ENCODE data around the gene BMERB1. TPM values are rescaled to one million over a fixed set of nuclear protein-coding genes. Genes with fewer than 3 reads are reported as not detected.

Gene BMERB1
- total RNA-seq, 4 donors from 2014 or later: 7.0 to 47.9 (median 15.0) TPM

GRCh38 chr16:15587152-15587825 lies 152.9 kb downstream of the BMERB1 start:
- Histone ChIP-seq H3K27me3 (no peaks in the 10 kb centered on the region), H3K4me3 (no peak overlapping the region), H3K27ac (no peak overlapping the region), H3K9me3 (peaks cover 0 to 6% (median 0%) of the 10 kb centered on the region in 4 donors), H3K4me1 (peaks cover 0 to 23% (median 10%) of the 10 kb centered on the region in 4 donors), H3K36me3 (no peaks in the 10 kb centered on the region)
- DNase-seq: no peak
- TF ChIP-seq CTCF (IDR thresholded peaks at IDR 0.05) (no peak), POLR2A (IDR thresholded peaks at IDR 0.05) (no peak)

DNA sequence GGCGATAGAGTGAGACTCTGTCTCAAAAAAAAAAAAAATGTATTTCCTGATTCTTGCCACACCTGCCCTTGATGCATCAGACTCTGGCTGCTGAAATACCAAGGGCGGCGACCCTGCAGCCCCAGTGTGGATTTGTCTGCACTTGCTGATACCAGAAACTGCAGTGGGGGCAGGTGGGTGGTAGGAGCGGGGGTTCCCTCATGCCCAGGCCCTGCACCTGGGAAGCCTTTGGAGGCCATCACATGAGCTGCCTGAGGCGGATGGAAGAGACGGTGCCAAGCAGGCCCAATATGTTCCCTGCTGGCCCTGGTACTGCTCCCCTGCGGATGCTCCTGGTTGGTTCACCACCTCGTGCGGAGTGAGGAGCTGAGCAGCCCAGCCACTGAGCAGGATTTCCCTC lies 157.9 kb downstream of the BMERB1 start:
- no peak overlapping the region for H3K4me3 ChIP-seq
- H3K27me3 ChIP-seq: no peaks in the 10 kb centered on the region
- DNase-seq: peak in 1 of 3 donors; percentile 27
- no peaks in the 10 kb centered on the region for H3K9me3 ChIP-seq
- TF ChIP-seq POLR2A (IDR thresholded peaks at IDR 0.05) (no peak), CTCF (IDR thresholded peaks at IDR 0.05) (no peak)
- H3K27ac ChIP-seq: peak overlapping the region in 3 of 4 donors; percentile 18 to 49 (median 20)
- H3K4me1 ChIP-seq: peaks cover 0 to 26% (median 11%) of the 10 kb centered on the region in 4 donors
- H3K36me3 ChIP-seq: peaks cover 0 to 24% (median 0%) of the 10 kb centered on the region in 3 donors

DNA sequence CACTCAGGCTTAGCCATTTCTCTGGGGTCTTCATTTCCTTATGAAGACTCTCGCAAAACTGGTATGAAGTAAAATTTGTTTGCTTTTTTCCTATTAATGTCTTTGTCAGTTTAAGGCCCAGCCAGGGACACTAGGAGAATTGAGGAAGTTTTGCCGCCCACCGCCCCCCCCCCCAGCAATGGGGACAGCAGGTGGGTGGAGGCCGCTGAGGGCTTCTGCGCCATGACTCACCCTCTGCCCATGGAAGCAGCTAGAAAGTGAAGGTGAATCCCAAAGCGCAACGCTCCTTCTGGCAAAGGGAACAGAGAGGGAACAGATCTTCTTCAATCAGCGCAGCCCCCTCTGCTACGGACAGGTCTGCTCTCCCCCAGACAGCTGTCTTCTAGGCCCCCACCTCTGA lies 158.8 kb downstream of the BMERB1 start:
- no peak for TF ChIP-seq POLR2A (IDR thresholded peaks at IDR 0.05)
- no peak for TF ChIP-seq CTCF (IDR thresholded peaks at IDR 0.05)
- DNase-seq: no peak
- H3K36me3 ChIP-seq: peaks cover 0 to 34% (median 0%) of the 10 kb centered on the region in 3 donors

DNA sequence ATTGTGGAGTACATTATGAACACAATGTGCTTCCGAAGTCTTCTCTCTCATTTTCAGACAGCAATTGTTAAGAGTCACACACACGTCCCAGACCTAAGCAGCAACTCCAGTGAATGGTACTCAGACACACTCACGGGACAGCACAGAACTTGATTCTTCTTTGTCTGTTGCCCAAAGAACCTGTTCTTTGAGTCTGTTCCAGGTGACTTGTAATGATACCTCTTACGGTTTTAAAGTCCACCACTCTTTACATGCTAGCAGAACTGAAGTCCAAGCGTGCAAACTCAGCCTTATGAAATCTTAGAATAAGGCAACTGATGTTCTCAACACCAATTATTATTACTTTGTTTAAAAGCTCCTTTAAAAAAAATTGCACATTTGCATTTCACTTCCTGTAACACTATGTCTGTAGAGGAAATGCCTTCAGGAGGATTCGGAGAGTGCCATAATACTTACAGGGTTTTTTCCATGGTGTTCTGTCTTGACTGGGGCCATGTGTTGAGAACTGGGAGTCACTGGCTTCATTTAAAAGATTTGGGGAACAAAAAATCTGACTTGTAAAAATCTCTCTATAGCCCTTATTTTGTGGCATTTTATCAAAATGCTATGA lies 160.4 kb downstream of the BMERB1 start:
- no peak for DNase-seq
- no peak overlapping the region for H3K4me3 ChIP-seq
- no peaks in the 10 kb centered on the region for H3K27me3 ChIP-seq
- no peak for TF ChIP-seq CTCF (IDR thresholded peaks at IDR 0.05)
- no peak for TF ChIP-seq POLR2A (IDR thresholded peaks at IDR 0.05)
- H3K27ac ChIP-seq: no peak overlapping the region
- H3K36me3 ChIP-seq: peaks cover 0 to 49% (median 0%) of the 10 kb centered on the region in 3 donors
- H3K4me1 ChIP-seq: peaks cover 0 to 20% (median 11%) of the 10 kb centered on the region in 4 donors
- H3K9me3 ChIP-seq: no peaks in the 10 kb centered on the region

More for the DNA sequence above, 158.8 kb downstream of the BMERB1 start:
- no peak overlapping the region for H3K4me3 ChIP-seq
- H3K4me1 ChIP-seq: peaks cover 0 to 26% (median 11%) of the 10 kb centered on the region in 4 donors
- H3K27ac ChIP-seq: peak overlapping the region in 1 of 4 donors; percentile 49
- H3K9me3 ChIP-seq: no peaks in the 10 kb centered on the region
- no peaks in the 10 kb centered on the region for H3K27me3 ChIP-seq

- no peak overlapping the region for H3K27ac ChIP-seq
- peaks cover 0 to 73% (median 0%) of the 10 kb centered on the region in 3 donors for H3K36me3 ChIP-seq
- H3K9me3 ChIP-seq: no peaks in the 10 kb centered on the region
- DNase-seq: no peak
- TF ChIP-seq CTCF (IDR thresholded peaks at IDR 0.05) (no peak), POLR2A (IDR thresholded peaks at IDR 0.05) (no peak)
- H3K27me3 ChIP-seq: no peaks in the 10 kb centered on the region
- peaks cover 0 to 5% (median 2%) of the 10 kb centered on the region in 4 donors for H3K4me1 ChIP-seq
- no peak overlapping the region for H3K4me3 ChIP-seq
Measured at GRCh38 chr16:15597135-15597534, 162.7 kb downstream of the BMERB1 start.
